ENCODE results near the gene PPAT.
"Not testable (repeated sequence)": the region's sequence is repeated elsewhere in the genome, so short reads cannot be mapped to it uniquely, and the experiment has no call there.

Gene PPAT

GRCh38 chr4:56372774-56373173 is 62.6 kb downstream of the PPAT start:
- DNase-seq = no peak

- no peak for DNase-seq
Observed at GRCh38 chr4:56371426-56372220, 63.8 kb downstream of the PPAT start.

- DNase-seq = no peak
Observed at GRCh38 chr4:56370377-56370776, 65.0 kb downstream of the PPAT start.

- not testable (repeated sequence) for DNase-seq
Observed at GRCh38 chr4:56362981-56363380, 72.4 kb downstream of the PPAT start.

- no peak for DNase-seq
Observed at GRCh38 chr4:56360071-56360470, 75.3 kb downstream of the PPAT start.

GRCh38 chr4:56356650-56357049 is 78.8 kb downstream of the PPAT start:
- no peak for DNase-seq

- no peak for DNase-seq
Observed at GRCh38 chr4:56348576-56348975, 86.8 kb downstream of the PPAT start.

GRCh38 chr4:56345458-56345857 is 90.0 kb downstream of the PPAT start:
- no peak for DNase-seq
